Measurements from ENCODE around the gene GALM. TPM values are rescaled to one million over a fixed set of nuclear protein-coding genes. Genes with fewer than 3 reads are reported as not detected.

GALM gene
- total RNA-seq, 1 experiment from 2014 or later, result 20.5 TPM

DNA sequence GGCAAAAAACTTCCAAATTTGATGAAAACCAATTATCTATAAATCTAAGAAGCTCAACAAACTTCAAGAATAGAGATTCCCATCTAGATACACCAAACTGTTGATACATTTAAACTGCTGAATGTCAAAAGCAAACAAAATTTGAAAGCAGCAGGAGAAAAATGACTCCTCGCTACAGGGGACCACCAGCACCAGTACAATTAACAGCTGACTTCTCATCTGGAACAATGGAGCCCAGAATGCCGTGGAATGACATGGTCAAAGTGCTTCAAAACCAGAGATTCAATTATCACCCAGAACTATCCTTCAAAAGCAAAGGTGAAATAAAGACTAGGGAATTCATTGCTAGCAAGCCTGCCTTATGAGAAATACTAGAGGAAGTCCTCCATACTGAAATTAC, 73.6 kb downstream of the GALM start:
- BruUV-seq (replicated peaks), result no TSS peak
- TF ChIP-seq, protein P1, sequence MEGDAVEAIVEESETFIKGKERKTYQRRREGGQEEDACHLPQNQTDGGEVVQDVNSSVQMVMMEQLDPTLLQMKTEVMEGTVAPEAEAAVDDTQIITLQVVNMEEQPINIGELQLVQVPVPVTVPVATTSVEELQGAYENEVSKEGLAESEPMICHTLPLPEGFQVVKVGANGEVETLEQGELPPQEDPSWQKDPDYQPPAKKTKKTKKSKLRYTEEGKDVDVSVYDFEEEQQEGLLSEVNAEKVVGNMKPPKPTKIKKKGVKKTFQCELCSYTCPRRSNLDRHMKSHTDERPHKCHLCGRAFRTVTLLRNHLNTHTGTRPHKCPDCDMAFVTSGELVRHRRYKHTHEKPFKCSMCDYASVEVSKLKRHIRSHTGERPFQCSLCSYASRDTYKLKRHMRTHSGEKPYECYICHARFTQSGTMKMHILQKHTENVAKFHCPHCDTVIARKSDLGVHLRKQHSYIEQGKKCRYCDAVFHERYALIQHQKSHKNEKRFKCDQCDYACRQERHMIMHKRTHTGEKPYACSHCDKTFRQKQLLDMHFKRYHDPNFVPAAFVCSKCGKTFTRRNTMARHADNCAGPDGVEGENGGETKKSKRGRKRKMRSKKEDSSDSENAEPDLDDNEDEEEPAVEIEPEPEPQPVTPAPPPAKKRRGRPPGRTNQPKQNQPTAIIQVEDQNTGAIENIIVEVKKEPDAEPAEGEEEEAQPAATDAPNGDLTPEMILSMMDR (IDR thresholded peaks at IDR 0.05), result no peak
- TF ChIP-seq, protein P2, sequence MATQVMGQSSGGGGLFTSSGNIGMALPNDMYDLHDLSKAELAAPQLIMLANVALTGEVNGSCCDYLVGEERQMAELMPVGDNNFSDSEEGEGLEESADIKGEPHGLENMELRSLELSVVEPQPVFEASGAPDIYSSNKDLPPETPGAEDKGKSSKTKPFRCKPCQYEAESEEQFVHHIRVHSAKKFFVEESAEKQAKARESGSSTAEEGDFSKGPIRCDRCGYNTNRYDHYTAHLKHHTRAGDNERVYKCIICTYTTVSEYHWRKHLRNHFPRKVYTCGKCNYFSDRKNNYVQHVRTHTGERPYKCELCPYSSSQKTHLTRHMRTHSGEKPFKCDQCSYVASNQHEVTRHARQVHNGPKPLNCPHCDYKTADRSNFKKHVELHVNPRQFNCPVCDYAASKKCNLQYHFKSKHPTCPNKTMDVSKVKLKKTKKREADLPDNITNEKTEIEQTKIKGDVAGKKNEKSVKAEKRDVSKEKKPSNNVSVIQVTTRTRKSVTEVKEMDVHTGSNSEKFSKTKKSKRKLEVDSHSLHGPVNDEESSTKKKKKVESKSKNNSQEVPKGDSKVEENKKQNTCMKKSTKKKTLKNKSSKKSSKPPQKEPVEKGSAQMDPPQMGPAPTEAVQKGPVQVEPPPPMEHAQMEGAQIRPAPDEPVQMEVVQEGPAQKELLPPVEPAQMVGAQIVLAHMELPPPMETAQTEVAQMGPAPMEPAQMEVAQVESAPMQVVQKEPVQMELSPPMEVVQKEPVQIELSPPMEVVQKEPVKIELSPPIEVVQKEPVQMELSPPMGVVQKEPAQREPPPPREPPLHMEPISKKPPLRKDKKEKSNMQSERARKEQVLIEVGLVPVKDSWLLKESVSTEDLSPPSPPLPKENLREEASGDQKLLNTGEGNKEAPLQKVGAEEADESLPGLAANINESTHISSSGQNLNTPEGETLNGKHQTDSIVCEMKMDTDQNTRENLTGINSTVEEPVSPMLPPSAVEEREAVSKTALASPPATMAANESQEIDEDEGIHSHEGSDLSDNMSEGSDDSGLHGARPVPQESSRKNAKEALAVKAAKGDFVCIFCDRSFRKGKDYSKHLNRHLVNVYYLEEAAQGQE (IDR thresholded peaks at IDR 0.05; ENCODE audit: insufficient read depth in 1 of 2, low read depth in 2 of 2, low read length in 1 of 2), result no peak
- TF ChIP-seq SIN3A (IDR thresholded peaks at IDR 0.05; ENCODE audit: borderline replicate concordance, insufficient read depth, low read depth, low read length) (no peak), POLR2AphosphoS5 (IDR thresholded peaks at IDR 0.05; ENCODE audit: low read depth, low read length) (no peak), TCF7L2 (IDR thresholded peaks at IDR 0.05; ENCODE audit: low read depth, low read length) (no peak)
- CTCF ChIA-PET, result no interaction called here

DNA sequence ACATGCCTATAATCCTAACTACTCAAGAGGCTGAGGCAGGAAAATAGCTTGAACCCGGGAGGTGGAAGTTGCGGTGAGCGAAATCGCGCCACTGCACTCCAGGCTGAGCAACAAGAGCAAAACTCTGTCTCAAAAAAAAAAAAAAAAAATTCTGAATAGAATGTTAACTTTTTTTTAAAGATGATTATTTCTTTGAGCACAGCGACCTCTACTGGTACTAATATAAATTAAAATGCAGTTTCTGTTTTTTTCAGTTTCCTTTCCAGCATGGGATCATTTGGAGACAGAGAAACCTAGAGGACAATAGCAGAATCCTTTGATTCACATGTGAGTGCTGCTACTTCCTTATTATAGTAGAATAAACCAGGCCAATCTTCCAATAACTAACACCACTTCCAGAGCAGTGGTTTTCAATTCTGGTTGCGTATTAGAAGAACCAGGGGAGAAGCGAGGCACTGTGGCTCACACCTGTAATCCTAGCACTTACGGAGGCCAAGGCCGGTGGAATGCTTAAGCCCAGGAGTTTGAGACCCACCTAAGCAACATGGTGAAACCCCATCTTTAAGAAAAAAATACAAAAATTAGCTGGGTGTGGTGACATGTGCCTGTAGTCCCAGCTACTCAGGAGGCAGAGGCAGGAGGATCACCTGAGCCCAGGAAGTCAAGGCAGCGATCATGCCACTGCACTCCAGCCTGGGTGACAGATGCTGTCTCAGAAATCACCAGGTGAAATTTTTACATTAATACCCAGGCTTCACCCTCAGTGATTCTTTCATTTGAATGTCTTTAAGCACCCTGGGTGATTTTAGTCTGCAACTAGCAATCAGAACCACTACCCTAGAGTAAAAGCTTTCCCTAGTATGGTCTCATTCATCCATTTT, 75.2 kb downstream of the GALM start:
- BruUV-seq (replicated peaks), result no TSS peak
- Histone ChIP-seq H3K27me3 (ENCODE audit: control insufficient read depth, insufficient read depth, low read length) (no peaks in the 10 kb centered on the region), H3K36me3 (ENCODE audit: control insufficient read depth, insufficient read depth, low read length) (peaks cover 27% of the 10 kb centered on the region), H3K4me3 (ENCODE audit: low read depth in 2 of 2, low read length in 2 of 2) (no peak overlapping the region), H3K27ac (ENCODE audit: low read length) (no peak overlapping the region), H3K4me1 (ENCODE audit: control insufficient read depth, insufficient read depth, low read length) (peaks cover 22% of the 10 kb centered on the region), H3K9me3 (ENCODE audit: control insufficient read depth, insufficient read depth, low read depth, low read length) (no peaks in the 10 kb centered on the region)
- ATAC-seq, result peak; percentile 69
- ChIA-PET POLR2A (no interaction called here), CTCF (interaction anchor here (0.5 to 1.7 kb wide), 2 partner anchors 159 to 467 kb away, joined by 3 to 6 read pairs; no protein-coding TSS in a partner anchor)
- intact Hi-C loops (cut with micrococcal nuclease; ENCODE audit: unreplicated experiment) (loop anchor here (5.0 kb wide), 1 partner anchor 204 kb away; no protein-coding TSS in a partner anchor), in situ Hi-C loops (cut with HindIII; ENCODE audit: low pct_unique_long_range_greater_than_20kb, low sequenced_read_pairs) (loop anchor here (25.0 kb wide), 1 partner anchor 154 kb away; no protein-coding TSS in a partner anchor)
- TF ChIP-seq, protein P2 (IDR thresholded peaks at IDR 0.05; ENCODE audit: insufficient read depth in 1 of 2, low read depth in 2 of 2, low read length in 1 of 2), result no peak
- TF ChIP-seq POLR2AphosphoS5 (IDR thresholded peaks at IDR 0.05; ENCODE audit: low read depth, low read length) (peak; percentile 36; the same call in 1 of the 2 replicates), SIN3A (IDR thresholded peaks at IDR 0.05; ENCODE audit: borderline replicate concordance, insufficient read depth, low read depth, low read length) (no peak), TCF7L2 (IDR thresholded peaks at IDR 0.05; ENCODE audit: low read depth, low read length) (no peak)
- TF ChIP-seq, protein P1 (IDR thresholded peaks at IDR 0.05), result peak; percentile 78
- DNase-seq (ENCODE audit: low read depth, low spot score), result no peak

More for the DNA sequence above, 73.6 kb downstream of the GALM start:
- Histone ChIP-seq H3K36me3 (ENCODE audit: control insufficient read depth, insufficient read depth, low read length) (peaks cover 14% of the 10 kb centered on the region), H3K4me3 (ENCODE audit: low read depth in 2 of 2, low read length in 2 of 2) (no peak overlapping the region), H3K9me3 (ENCODE audit: control insufficient read depth, insufficient read depth, low read depth, low read length) (no peaks in the 10 kb centered on the region), H3K27ac (ENCODE audit: low read length) (no peak overlapping the region), H3K4me1 (ENCODE audit: control insufficient read depth, insufficient read depth, low read length) (peaks cover 20% of the 10 kb centered on the region), H3K27me3 (ENCODE audit: control insufficient read depth, insufficient read depth, low read length) (no peaks in the 10 kb centered on the region)
- in situ Hi-C loops (cut with HindIII; ENCODE audit: low pct_unique_long_range_greater_than_20kb, low sequenced_read_pairs), result loop anchor here (25.0 kb wide), 1 partner anchor 152 kb away; no protein-coding TSS in a partner anchor
- ATAC-seq (no peak), DNase-seq (ENCODE audit: low read depth, low spot score) (no peak)
- intact Hi-C loops (cut with micrococcal nuclease; ENCODE audit: unreplicated experiment), result no loop called here
- POLR2A ChIA-PET, result no interaction called here
